HG03064 (cell line): Measurements from ENCODE around the gene PVALB.

Experiments used
- ATAC-seq: cut with Tn5 transposase; IDR thresholded peaks from one replicate; pipeline ENCODE4 v1.9.1; 2021; ENCODE audit warnings: low read depth; ENCODE audit not compliant: unreplicated experiment

PVALB gene

GRCh38 chr22:36775964-36776669 is 40.7 kb downstream of the PVALB start, which contains the start of gene IFT27:
Gene IFT27 (minus strand): TSS chr22:36776119. CDS start chr22:36775707, 412 bp downstream.
- ATAC-seq, result peak; percentile 81

- peak; percentile 8 for ATAC-seq
Observed at GRCh38 chr22:36775586-36775963, 41.3 kb downstream of the PVALB start.

GRCh38 chr22:36773935-36774334 is 42.9 kb downstream of the PVALB start:
- ATAC-seq, result no peak

GRCh38 chr22:36772451-36772850 is 44.4 kb downstream of the PVALB start:
- no peak for ATAC-seq

- ATAC-seq, result no peak
Observed at GRCh38 chr22:36771356-36772063, 45.3 kb downstream of the PVALB start.

GRCh38 chr22:36770513-36771231 is 46.2 kb downstream of the PVALB start:
- ATAC-seq, result no peak

GRCh38 chr22:36769541-36770512 is 47.0 kb downstream of the PVALB start:
- no peak for ATAC-seq

GRCh38 chr22:36768616-36769015 is 48.2 kb downstream of the PVALB start:
- ATAC-seq, result no peak

- no peak for ATAC-seq
Observed at GRCh38 chr22:36768141-36768540, 48.7 kb downstream of the PVALB start.

- no peak for ATAC-seq
Observed at GRCh38 chr22:36767035-36767775, 49.6 kb downstream of the PVALB start.

- ATAC-seq, result no peak
Observed at GRCh38 chr22:36765943-36766450, 50.8 kb downstream of the PVALB start.

GRCh38 chr22:36765131-36765942 is 51.5 kb downstream of the PVALB start:
- no peak for ATAC-seq

GRCh38 chr22:36764641-36765040 is 52.2 kb downstream of the PVALB start:
- ATAC-seq, result no peak

GRCh38 chr22:36764060-36764459 is 52.8 kb downstream of the PVALB start:
- ATAC-seq, result no peak

GRCh38 chr22:36763576-36763975 is 53.3 kb downstream of the PVALB start:
- no peak for ATAC-seq

GRCh38 chr22:36762687-36763260 is 54.1 kb downstream of the PVALB start:
- ATAC-seq, result no peak

- ATAC-seq, result no peak
Observed at GRCh38 chr22:36761553-36762240, 55.1 kb downstream of the PVALB start.

- ATAC-seq, result no peak
Observed at GRCh38 chr22:36760786-36761185, 56.0 kb downstream of the PVALB start.
